RWPE2 (cell line): ENCODE data around the gene FAM177B.

Source experiments
- ATAC-seq: fragments of 200-7000 bp; cut with Tn5 transposase; 3 replicates; pipeline ENCODE4 v1.9.1; 2021; ENCODE audit warnings: low read depth
- DNase-seq: peaks from one replicate; pipeline ENCODE4 v3.0.0-alpha.2; 2020; ENCODE audit warnings: low spot score
- H3K27ac ChIP-seq: fragments of 450-650 bp; 2 replicates; pipeline ENCODE4 v1.5.1; 2017; ENCODE audit warnings: mild to moderate bottlenecking; ENCODE audit not compliant: poor library complexity, severe bottlenecking
- H3K27me3 ChIP-seq: fragments of 250-450 bp; sonication (Bioruptor Pico); 2 replicates; pipeline ENCODE4 v1.5.1; 2021; ENCODE audit warnings: mild to moderate bottlenecking, moderate library complexity; ENCODE audit not compliant: insufficient read depth, poor library complexity, severe bottlenecking
- H3K36me3 ChIP-seq: fragments of 250-450 bp; sonication (Bioruptor Pico); 2 replicates; pipeline ENCODE4 v1.5.1; 2020; ENCODE audit warnings: low read depth, mild to moderate bottlenecking, moderate library complexity
- H3K4me1 ChIP-seq: fragments of 250-450 bp; sonication (Bioruptor Pico); 2 replicates; pipeline ENCODE4 v1.5.1; 2021; ENCODE audit warnings: mild to moderate bottlenecking, moderate library complexity; ENCODE audit not compliant: insufficient read depth, poor library complexity, severe bottlenecking
- H3K4me3 ChIP-seq: fragments of 250-450 bp; sonication (Bioruptor Pico); 2 replicates; pipeline ENCODE4 v1.5.1; 2021; ENCODE audit warnings: mild to moderate bottlenecking, moderate library complexity; ENCODE audit not compliant: severe bottlenecking
- H3K9me3 ChIP-seq: fragments of 250-450 bp; sonication (Bioruptor Pico); 2 replicates; pipeline ENCODE4 v1.5.1; 2021; ENCODE audit warnings: mild to moderate bottlenecking, moderate library complexity; ENCODE audit not compliant: severe bottlenecking
- TF ChIP-seq, protein P1 (sequence below): fragments of 450-650 bp; IDR thresholded peaks from one replicate; pipeline ENCODE4 v1.5.1; 2017; ENCODE audit warnings: mild to moderate bottlenecking, moderate library complexity; ENCODE audit not compliant: poor library complexity, severe bottlenecking

The FAM177B gene

DNA sequence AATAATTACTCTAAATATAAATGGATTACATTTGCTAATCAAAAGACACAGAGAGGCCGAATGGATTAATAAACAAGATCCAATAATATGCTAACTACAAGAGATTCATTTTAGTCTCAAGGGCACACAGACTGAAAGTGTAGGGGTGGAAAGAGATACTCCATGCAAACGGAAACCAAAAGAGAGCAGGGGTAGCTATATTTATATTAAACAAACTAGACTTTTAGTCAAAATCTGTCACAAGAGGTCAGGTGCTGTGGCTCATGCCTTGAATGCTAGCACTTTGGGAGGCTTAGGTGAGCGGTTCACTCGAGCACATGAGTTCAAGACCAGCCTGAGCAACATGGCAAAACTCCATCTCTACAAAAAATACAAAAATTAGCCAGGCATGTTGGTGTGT, 44.2 kb downstream of the FAM177B start:
- TF ChIP-seq, protein P1, sequence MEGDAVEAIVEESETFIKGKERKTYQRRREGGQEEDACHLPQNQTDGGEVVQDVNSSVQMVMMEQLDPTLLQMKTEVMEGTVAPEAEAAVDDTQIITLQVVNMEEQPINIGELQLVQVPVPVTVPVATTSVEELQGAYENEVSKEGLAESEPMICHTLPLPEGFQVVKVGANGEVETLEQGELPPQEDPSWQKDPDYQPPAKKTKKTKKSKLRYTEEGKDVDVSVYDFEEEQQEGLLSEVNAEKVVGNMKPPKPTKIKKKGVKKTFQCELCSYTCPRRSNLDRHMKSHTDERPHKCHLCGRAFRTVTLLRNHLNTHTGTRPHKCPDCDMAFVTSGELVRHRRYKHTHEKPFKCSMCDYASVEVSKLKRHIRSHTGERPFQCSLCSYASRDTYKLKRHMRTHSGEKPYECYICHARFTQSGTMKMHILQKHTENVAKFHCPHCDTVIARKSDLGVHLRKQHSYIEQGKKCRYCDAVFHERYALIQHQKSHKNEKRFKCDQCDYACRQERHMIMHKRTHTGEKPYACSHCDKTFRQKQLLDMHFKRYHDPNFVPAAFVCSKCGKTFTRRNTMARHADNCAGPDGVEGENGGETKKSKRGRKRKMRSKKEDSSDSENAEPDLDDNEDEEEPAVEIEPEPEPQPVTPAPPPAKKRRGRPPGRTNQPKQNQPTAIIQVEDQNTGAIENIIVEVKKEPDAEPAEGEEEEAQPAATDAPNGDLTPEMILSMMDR = no peak
- H3K27me3 ChIP-seq = no peaks in the 10 kb centered on the region
- DNase-seq (no peak), ATAC-seq (no peak)
- no peak overlapping the region for H3K27ac ChIP-seq
- H3K9me3 ChIP-seq = no peaks in the 10 kb centered on the region
- H3K36me3 ChIP-seq = no peaks in the 10 kb centered on the region
- peaks cover 12% of the 10 kb centered on the region for H3K4me1 ChIP-seq
- no peak overlapping the region for H3K4me3 ChIP-seq

GRCh38 chr1:222783051-222783450, 46.0 kb downstream of the FAM177B start:
- H3K9me3 ChIP-seq = no peaks in the 10 kb centered on the region
- TF ChIP-seq, protein P1 = no peak
- H3K36me3 ChIP-seq = no peaks in the 10 kb centered on the region
- no peak overlapping the region for H3K27ac ChIP-seq
- peaks cover 4% of the 10 kb centered on the region for H3K4me1 ChIP-seq
- no peaks in the 10 kb centered on the region for H3K27me3 ChIP-seq
- H3K4me3 ChIP-seq = no peak overlapping the region
- ATAC-seq (no peak), DNase-seq (no peak)

DNA sequence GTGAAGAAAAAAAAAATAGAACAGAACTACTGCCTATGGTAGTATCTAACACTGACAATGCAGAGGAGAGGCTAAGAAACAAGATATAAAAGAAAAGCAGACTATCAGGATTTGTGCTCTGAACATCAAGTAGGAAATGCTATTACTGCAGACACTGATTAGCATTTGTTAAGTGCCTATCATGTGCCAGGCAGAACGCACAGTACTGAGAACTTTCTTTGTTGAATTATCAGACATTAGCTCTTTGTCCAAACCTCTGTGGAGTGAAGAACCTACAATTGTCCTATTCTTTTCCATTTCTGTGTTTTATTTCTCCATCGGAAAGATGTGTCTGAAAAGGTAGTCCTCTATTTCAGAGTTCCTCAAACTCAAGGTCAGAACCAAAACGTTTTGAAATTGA, 47.4 kb downstream of the FAM177B start:
- ATAC-seq (no peak), DNase-seq (no peak)
- Histone ChIP-seq H3K27ac (no peak overlapping the region), H3K4me3 (no peak overlapping the region), H3K27me3 (no peaks in the 10 kb centered on the region), H3K9me3 (no peaks in the 10 kb centered on the region), H3K4me1 (peaks cover 4% of the 10 kb centered on the region), H3K36me3 (no peaks in the 10 kb centered on the region)
- TF ChIP-seq, protein P1 = no peak

DNA sequence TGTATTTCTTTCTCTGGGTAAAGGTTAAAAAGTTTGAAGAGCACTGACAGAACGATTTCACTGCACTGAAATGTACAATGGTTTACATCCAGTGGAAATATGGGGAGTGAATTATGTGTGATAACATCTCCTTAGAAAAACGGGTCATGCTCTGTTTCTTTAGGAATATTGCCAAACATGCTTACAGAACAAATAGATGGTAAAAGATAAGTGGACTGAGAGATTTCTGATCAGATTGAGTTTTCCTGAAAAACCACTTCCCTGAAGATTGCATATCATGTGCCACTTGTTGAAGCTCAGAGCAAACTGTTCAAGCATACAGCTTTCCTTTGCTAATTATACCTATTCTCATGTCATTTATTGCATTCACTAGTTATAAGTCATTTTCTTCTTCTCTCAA, 47.9 kb downstream of the FAM177B start:
- Histone ChIP-seq H3K27me3 (no peaks in the 10 kb centered on the region), H3K27ac (no peak overlapping the region), H3K36me3 (no peaks in the 10 kb centered on the region), H3K9me3 (no peaks in the 10 kb centered on the region), H3K4me1 (peaks cover 4% of the 10 kb centered on the region), H3K4me3 (no peak overlapping the region)
- ATAC-seq = no peak
- DNase-seq = no peak
- TF ChIP-seq, protein P1 = no peak

GRCh38 chr1:222785529-222785928, 48.5 kb downstream of the FAM177B start:
- Histone ChIP-seq H3K4me3 (no peak overlapping the region), H3K27me3 (no peaks in the 10 kb centered on the region), H3K9me3 (no peaks in the 10 kb centered on the region), H3K27ac (no peak overlapping the region), H3K4me1 (peaks cover 4% of the 10 kb centered on the region), H3K36me3 (no peaks in the 10 kb centered on the region)
- ATAC-seq (no peak), DNase-seq (no peak)
- TF ChIP-seq, protein P1 = no peak
